GM18868 (cell line): ENCODE results near the gene CD209.
A peak's percentile ranks its signal among the peaks of the same experiment; 100 is the strongest.
"Not testable (repeated sequence)": the region's sequence is repeated elsewhere in the genome, so short reads cannot be mapped to it uniquely, and the experiment has no call there.

Experiments
- ATAC-seq: cut with Tn5 transposase; IDR thresholded peaks from one replicate; pipeline ENCODE4 v1.9.1; 2021; ENCODE audit warnings: mild to moderate bottlenecking, moderate library complexity; ENCODE audit not compliant: unreplicated experiment

Gene CD209

GRCh38 chr19:7771072-7771471 is 23.7 kb upstream of the CD209 start:
- ATAC-seq = no peak

- ATAC-seq = no peak
Observed at GRCh38 chr19:7769171-7769570, 21.8 kb upstream of the CD209 start.

GRCh38 chr19:7767487-7767886 is 20.2 kb upstream of the CD209 start:
- no peak for ATAC-seq

- ATAC-seq = no peak
Observed at GRCh38 chr19:7766535-7766934, 19.2 kb upstream of the CD209 start.

- not testable (repeated sequence) for ATAC-seq
Observed at GRCh38 chr19:7765043-7765442, 17.7 kb upstream of the CD209 start.

- not testable (repeated sequence) for ATAC-seq
Observed at GRCh38 chr19:7764157-7764556, 16.8 kb upstream of the CD209 start.

GRCh38 chr19:7763696-7764095 is 16.4 kb upstream of the CD209 start:
- ATAC-seq = no peak

- no peak for ATAC-seq
Observed at GRCh38 chr19:7762719-7763293, 15.5 kb upstream of the CD209 start, which contains the start of gene CLEC4M. TSS of gene CLEC4M (plus strand) at chr19:7763243. CDS start at chr19:7763267, 24 bp downstream.

GRCh38 chr19:7759156-7759555 is 11.8 kb upstream of the CD209 start:
- no peak for ATAC-seq

GRCh38 chr19:7757358-7757757 is 10.0 kb upstream of the CD209 start:
- ATAC-seq = no peak

- ATAC-seq = no peak
Observed at GRCh38 chr19:7756258-7756657, 8.9 kb upstream of the CD209 start.

GRCh38 chr19:7751157-7751783 is 3.9 kb upstream of the CD209 start:
- ATAC-seq = no peak

- ATAC-seq = no peak
Observed at GRCh38 chr19:7748756-7749155, 1.4 kb upstream of the CD209 start.

GRCh38 chr19:7748171-7748570 is 837 bp upstream of the CD209 start:
- no peak for ATAC-seq

- ATAC-seq = not testable (repeated sequence)
Observed at GRCh38 chr19:7746306-7746705, 1.0 kb downstream of the CD209 start.

- no peak for ATAC-seq
Observed at GRCh38 chr19:7744871-7745650, 2.3 kb downstream of the CD209 start.

GRCh38 chr19:7744199-7744786 is 3.0 kb downstream of the CD209 start:
- no peak for ATAC-seq

GRCh38 chr19:7743425-7743841 is 3.9 kb downstream of the CD209 start:
- peak; percentile 73 for ATAC-seq

- ATAC-seq = no peak
Observed at GRCh38 chr19:7742991-7743390, 4.3 kb downstream of the CD209 start.

GRCh38 chr19:7742575-7742974 is 4.8 kb downstream of the CD209 start:
- no peak for ATAC-seq

- no peak for ATAC-seq
Observed at GRCh38 chr19:7740682-7741054, 6.7 kb downstream of the CD209 start.
